ENCODE results near the gene DDX1. TPM values are rescaled to one million over a fixed set of nuclear protein-coding genes. Genes with fewer than 3 reads are reported as not detected.

The DDX1 gene
- total RNA-seq, 2 experiments from 2014 or later = 42.7 to 91.8 TPM

DNA sequence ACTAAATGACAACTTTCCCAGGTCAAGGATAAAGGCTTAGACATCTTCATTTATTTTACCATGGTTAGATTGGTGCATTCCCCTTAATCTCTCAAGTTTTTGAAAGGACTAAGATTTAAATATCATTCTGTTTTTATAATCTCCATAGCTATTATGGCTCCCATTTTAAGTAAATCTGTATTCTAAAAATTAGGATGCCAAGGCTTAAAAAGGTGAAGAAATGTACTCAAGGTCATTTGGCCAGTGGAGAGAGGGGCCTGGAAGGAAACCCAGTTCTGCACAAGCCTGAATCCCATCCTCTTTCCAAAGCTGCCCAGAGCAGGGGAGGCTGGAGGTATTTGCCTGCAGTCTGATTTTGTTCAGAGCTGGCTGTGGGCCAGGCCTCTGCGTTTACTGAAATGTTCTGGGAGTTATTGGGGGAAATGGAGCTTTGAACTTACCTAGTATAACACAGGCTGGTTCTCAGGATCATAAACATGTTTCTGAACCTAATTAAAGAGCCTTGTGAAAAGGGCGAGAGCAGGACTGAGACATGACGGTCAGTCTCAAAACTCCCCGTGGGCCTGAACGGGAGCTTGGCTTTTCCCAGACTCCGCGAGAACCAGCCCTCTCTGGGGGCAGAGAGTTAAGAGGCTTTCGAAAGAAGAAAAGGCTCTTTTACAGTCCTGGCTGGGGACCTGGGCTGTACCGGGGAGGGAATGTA is 85.6 kb downstream of the DDX1 start:
- no peak for DNase-seq (ENCODE audit: low spot score)
- Histone ChIP-seq H3K4me2 (ENCODE audit: low read length) (no peak overlapping the region), H4K20me1 (ENCODE audit: insufficient read depth, low read length) (no peaks in the 10 kb centered on the region), H3K79me2 (ENCODE audit: insufficient read depth, low read depth, low read length) (no peaks in the 10 kb centered on the region), H3K9me3 (ENCODE audit: low read length) (no peaks in the 10 kb centered on the region), H3K4me3 (ENCODE audit: low read depth, low read length, poor library complexity, severe bottlenecking) (no peak overlapping the region), H3K9me2 (ENCODE audit: insufficient read depth, low read length) (no peaks in the 10 kb centered on the region), H3K4me1 (ENCODE audit: insufficient read depth, low read length, poor library complexity, severe bottlenecking) (no peaks in the 10 kb centered on the region), H2AFZ (ENCODE audit: low read length) (no peak overlapping the region), H3K36me3 (ENCODE audit: insufficient read depth, low read length) (no peaks in the 10 kb centered on the region), H3K27ac (ENCODE audit: low read depth, low read length, poor library complexity, severe bottlenecking) (no peak overlapping the region)
- POLR2A ChIA-PET = interaction anchor here (0.5 to 0.9 kb wide), 4 partner anchors 100 to 1246 kb away, joined by 3 read pairs; no protein-coding TSS in a partner anchor
- intact Hi-C loops (cut with micrococcal nuclease; ENCODE audit: unreplicated experiment) = no loop called here
- CTCF ChIA-PET (ENCODE audit: unreplicated experiment) = no interaction called here
- no TSS peak for BruUV-seq (replicated peaks)
- no peak for TF ChIP-seq EZH2phosphoT487 (IDR thresholded peaks at IDR 0.05; ENCODE audit: borderline replicate concordance, low read depth, low read length)
- TF ChIP-seq, protein P1, sequence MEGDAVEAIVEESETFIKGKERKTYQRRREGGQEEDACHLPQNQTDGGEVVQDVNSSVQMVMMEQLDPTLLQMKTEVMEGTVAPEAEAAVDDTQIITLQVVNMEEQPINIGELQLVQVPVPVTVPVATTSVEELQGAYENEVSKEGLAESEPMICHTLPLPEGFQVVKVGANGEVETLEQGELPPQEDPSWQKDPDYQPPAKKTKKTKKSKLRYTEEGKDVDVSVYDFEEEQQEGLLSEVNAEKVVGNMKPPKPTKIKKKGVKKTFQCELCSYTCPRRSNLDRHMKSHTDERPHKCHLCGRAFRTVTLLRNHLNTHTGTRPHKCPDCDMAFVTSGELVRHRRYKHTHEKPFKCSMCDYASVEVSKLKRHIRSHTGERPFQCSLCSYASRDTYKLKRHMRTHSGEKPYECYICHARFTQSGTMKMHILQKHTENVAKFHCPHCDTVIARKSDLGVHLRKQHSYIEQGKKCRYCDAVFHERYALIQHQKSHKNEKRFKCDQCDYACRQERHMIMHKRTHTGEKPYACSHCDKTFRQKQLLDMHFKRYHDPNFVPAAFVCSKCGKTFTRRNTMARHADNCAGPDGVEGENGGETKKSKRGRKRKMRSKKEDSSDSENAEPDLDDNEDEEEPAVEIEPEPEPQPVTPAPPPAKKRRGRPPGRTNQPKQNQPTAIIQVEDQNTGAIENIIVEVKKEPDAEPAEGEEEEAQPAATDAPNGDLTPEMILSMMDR (conservative IDR thresholded peaks at IDR 0.05; ENCODE audit: low read length) = no peak

DNA sequence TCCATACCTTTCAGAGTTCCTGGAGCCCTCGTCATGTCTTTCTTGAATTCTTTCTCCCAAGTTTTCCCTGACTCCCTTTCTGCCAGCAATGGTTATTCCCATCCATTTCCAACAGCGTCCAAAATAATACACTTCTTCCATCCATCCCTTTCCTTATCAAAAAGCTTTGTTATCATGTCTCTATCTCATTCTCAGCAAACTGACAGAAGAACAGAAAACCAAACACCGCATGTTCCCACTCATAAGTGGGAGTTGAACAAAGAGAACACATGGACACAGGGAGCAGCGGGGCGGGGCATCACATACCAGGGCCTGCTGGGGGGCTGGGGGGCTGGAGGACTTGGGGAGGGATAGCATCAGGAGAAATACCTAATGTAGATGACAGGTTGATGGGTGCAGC is 86.7 kb downstream of the DDX1 start:
- Histone ChIP-seq H3K4me1 (ENCODE audit: insufficient read depth, low read length, poor library complexity, severe bottlenecking) (no peaks in the 10 kb centered on the region), H4K20me1 (ENCODE audit: insufficient read depth, low read length) (no peaks in the 10 kb centered on the region), H3K4me3 (ENCODE audit: low read depth, low read length, poor library complexity, severe bottlenecking) (no peak overlapping the region), H3K27ac (ENCODE audit: low read depth, low read length, poor library complexity, severe bottlenecking) (no peak overlapping the region), H3K9me3 (ENCODE audit: low read length) (no peaks in the 10 kb centered on the region), H3K36me3 (ENCODE audit: insufficient read depth, low read length) (no peaks in the 10 kb centered on the region), H3K4me2 (ENCODE audit: low read length) (no peak overlapping the region), H2AFZ (ENCODE audit: low read length) (no peak overlapping the region), H3K9me2 (ENCODE audit: insufficient read depth, low read length) (no peaks in the 10 kb centered on the region), H3K79me2 (ENCODE audit: insufficient read depth, low read depth, low read length) (no peaks in the 10 kb centered on the region)
- CTCF ChIA-PET (ENCODE audit: unreplicated experiment) = no interaction called here
- DNase-seq (ENCODE audit: low spot score) = no peak
- no peak for TF ChIP-seq EZH2phosphoT487 (IDR thresholded peaks at IDR 0.05; ENCODE audit: borderline replicate concordance, low read depth, low read length)
- TF ChIP-seq, protein P1 (conservative IDR thresholded peaks at IDR 0.05; ENCODE audit: low read length) = no peak
- intact Hi-C loops (cut with micrococcal nuclease; ENCODE audit: unreplicated experiment) = no loop called here
- no TSS peak for BruUV-seq (replicated peaks)
- POLR2A ChIA-PET = no interaction called here

DNA sequence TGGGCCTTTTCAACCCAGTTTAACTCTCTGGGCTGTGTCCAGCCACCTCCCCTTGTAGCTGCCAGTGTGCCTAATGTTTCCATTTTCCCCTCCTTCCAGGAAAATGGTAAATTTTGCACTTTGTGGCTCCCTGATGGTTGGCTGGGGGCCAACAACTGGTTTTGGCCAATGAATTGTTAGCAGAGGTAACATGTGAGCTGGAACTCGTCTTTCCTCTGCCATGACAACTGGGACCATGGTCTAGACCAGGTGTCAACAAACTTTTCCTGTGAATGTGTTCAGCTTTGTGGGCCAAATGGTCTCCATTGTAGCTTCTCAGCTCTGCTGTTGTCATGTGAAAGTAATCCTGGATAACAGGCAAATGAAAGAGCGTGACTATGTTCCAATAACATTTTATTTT is 87.2 kb downstream of the DDX1 start:
- BruUV-seq (replicated peaks) = no TSS peak
- Histone ChIP-seq H3K9me3 (ENCODE audit: low read length) (no peaks in the 10 kb centered on the region), H3K4me2 (ENCODE audit: low read length) (no peak overlapping the region), H3K4me3 (ENCODE audit: low read depth, low read length, poor library complexity, severe bottlenecking) (no peak overlapping the region), H2AFZ (ENCODE audit: low read length) (no peak overlapping the region), H4K20me1 (ENCODE audit: insufficient read depth, low read length) (no peaks in the 10 kb centered on the region), H3K36me3 (ENCODE audit: insufficient read depth, low read length) (no peaks in the 10 kb centered on the region), H3K4me1 (ENCODE audit: insufficient read depth, low read length, poor library complexity, severe bottlenecking) (no peaks in the 10 kb centered on the region), H3K79me2 (ENCODE audit: insufficient read depth, low read depth, low read length) (no peaks in the 10 kb centered on the region), H3K9me2 (ENCODE audit: insufficient read depth, low read length) (no peaks in the 10 kb centered on the region), H3K27ac (ENCODE audit: low read depth, low read length, poor library complexity, severe bottlenecking) (no peak overlapping the region)
- ChIA-PET CTCF (ENCODE audit: unreplicated experiment) (no interaction called here), POLR2A (no interaction called here)
- TF ChIP-seq, protein P1 (conservative IDR thresholded peaks at IDR 0.05; ENCODE audit: low read length) = no peak
- no peak for TF ChIP-seq EZH2phosphoT487 (IDR thresholded peaks at IDR 0.05; ENCODE audit: borderline replicate concordance, low read depth, low read length)
- intact Hi-C loops (cut with micrococcal nuclease; ENCODE audit: unreplicated experiment) = no loop called here
- DNase-seq (ENCODE audit: low spot score) = no peak
